Activated CD8-positive, alpha-beta T cell treated with anti-CD3 and anti-CD28 coated beads for 36 hours (primary cell): ENCODE measurements around the gene VPS13C. TPM values are rescaled to one million over a fixed set of nuclear protein-coding genes. Genes with fewer than 3 reads are reported as not detected.

Experiments used
- ATAC-seq: fragments of 200-7000 bp; cut with Tn5 transposase; one replicate; pipeline ENCODE4 v1.10.0; 2021; ENCODE audit warnings: mild to moderate bottlenecking, moderate library complexity
- CTCF ChIA-PET: fragments of 350-600 bp; sonication (Branson Sonifier 250); formaldehyde crosslinking; loops from one replicate; lab custom pipeline; 2021; ENCODE audit warnings: antibody characterized with exemption; lab: Charles Lee
- POLR2A ChIA-PET: fragments of 350-600 bp; sonication (Branson Sonifier 250); formaldehyde crosslinking; loops from one replicate; lab custom pipeline; 2021; ENCODE audit warnings: antibody characterized with exemption; lab: Charles Lee
- DNase-seq: peaks from one replicate; pipeline ENCODE4 v3.0.0-alpha.2; 2020
- H3K27ac Mint-ChIP-seq: one replicate; pipeline ENCODE4 v1.8.0; 2021; ENCODE audit warnings: mild to moderate bottlenecking, mixed read lengths
- H3K27me3 Mint-ChIP-seq: one replicate; pipeline ENCODE4 v1.8.0; 2021; ENCODE audit warnings: mixed read lengths
- H3K36me3 Mint-ChIP-seq: one replicate; pipeline ENCODE4 v1.8.0; 2021; ENCODE audit warnings: low read depth, mixed read lengths
- H3K4me1 Mint-ChIP-seq: one replicate; pipeline ENCODE4 v1.8.0; 2021; ENCODE audit warnings: low read depth, mixed read lengths
- H3K4me3 Mint-ChIP-seq: one replicate; pipeline ENCODE4 v1.8.0; 2021; ENCODE audit warnings: mild to moderate bottlenecking, moderate library complexity, mixed read lengths
- H3K9me3 Mint-ChIP-seq: one replicate; pipeline ENCODE4 v1.8.0; 2021; ENCODE audit warnings: mixed read lengths
- CTCF ChIP-seq: fragments of 200-600 bp; IDR thresholded peaks from one replicate; pipeline ENCODE4 v1.8.0; 2022; ENCODE audit warnings: antibody characterized with exemption, mild to moderate bottlenecking
- intact Hi-C: fragments of 100-400 bp; cut with micrococcal nuclease; formaldehyde crosslinking; loops from one replicate; pipeline ENCODE4 v1.10.0; 2022
- total RNA-seq, 2 experiments: library from RNA; stranded (reverse); gene quantifications; one replicate each; pipeline ENCODE4 v1.2.3, GENCODE V29; 2021

VPS13C gene
- total RNA-seq, 2 experiments from 2014 or later, result 41.4 to 45.9 TPM

DNA sequence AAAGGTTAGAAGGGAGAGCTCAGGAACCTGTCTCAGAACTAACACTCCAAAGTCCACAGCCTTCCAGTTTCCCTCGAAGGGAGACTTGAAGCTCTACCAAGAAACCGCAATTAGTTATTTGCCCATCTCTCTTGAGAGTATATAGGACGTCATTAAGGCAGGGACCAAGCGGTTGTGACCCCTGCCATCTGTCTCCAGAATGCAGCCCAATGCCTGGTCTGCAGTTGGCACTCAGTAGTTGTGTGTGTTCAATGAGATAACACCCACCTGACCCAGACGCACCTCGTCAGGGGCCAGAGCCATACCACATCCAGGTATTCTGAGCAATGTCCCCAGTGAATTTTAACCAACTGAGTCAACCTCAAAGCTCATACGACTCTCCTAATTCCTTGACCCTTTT lies 251.0 kb downstream of the VPS13C start:
- no peaks in the 10 kb centered on the region for H3K9me3 Mint-ChIP-seq
- H3K36me3 Mint-ChIP-seq, result no peaks in the 10 kb centered on the region
- H3K27ac Mint-ChIP-seq, result no peak overlapping the region

GRCh38 chr15:61807281-61807929 lies 252.8 kb downstream of the VPS13C start:
- Mint-ChIP-seq H3K36me3 (no peaks in the 10 kb centered on the region), H3K27me3 (peaks cover 14% of the 10 kb centered on the region), H3K9me3 (no peaks in the 10 kb centered on the region), H3K4me3 (no peak overlapping the region), H3K27ac (no peak overlapping the region), H3K4me1 (no peaks in the 10 kb centered on the region)
- no peak for DNase-seq
- intact Hi-C loops, result no loop called here
- no peak for TF ChIP-seq CTCF
- CTCF ChIA-PET, result interaction anchor here (4.1 kb wide), 1 partner anchor 27 kb away, joined by 22 read pairs; no protein-coding TSS in a partner anchor
- ATAC-seq, result no peak
- POLR2A ChIA-PET, result no interaction called here

More for the DNA sequence above, 251.0 kb downstream of the VPS13C start:
- H3K4me3 Mint-ChIP-seq, result no peak overlapping the region
- no peak for TF ChIP-seq CTCF
- intact Hi-C loops, result no loop called here
- POLR2A ChIA-PET, result no interaction called here
- ATAC-seq (no peak), DNase-seq (no peak)
- H3K4me1 Mint-ChIP-seq, result no peaks in the 10 kb centered on the region
- CTCF ChIA-PET, result interaction anchor here (4.1 kb wide), 1 partner anchor 25 kb away, joined by 22 read pairs; no protein-coding TSS in a partner anchor
- peaks cover 14% of the 10 kb centered on the region for H3K27me3 Mint-ChIP-seq

Other genes with a start within 250 kb of the VPS13C start
- gene C2CD4A, start 6.5 kb upstream of the VPS13C start, total RNA-seq, result 1 to 10 TPM in 1 of 2 experiments, under 1 TPM in 1; 0.67 to 1.0 TPM
- under 1 TPM; 0.38 to 0.43 TPM for gene C2CD4B, start 104.8 kb upstream of the VPS13C start, total RNA-seq